T-helper 1 cell treated with Interleukin-12 subunit alpha and Interleukin-12 subunit beta and Interleukin-4 antibody, amounts not matched to agents 30 ng/mL and 1 ng/mL, for 36 hours (primary cell): Measurements from ENCODE around the gene SMAD5. TPM values are rescaled to one million over a fixed set of nuclear protein-coding genes. Genes with fewer than 3 reads are reported as not detected.

Source experiments
- intact Hi-C: fragments of 100-400 bp; cut with micrococcal nuclease; formaldehyde crosslinking; loops from one replicate; pipeline ENCODE4 v1.15.1; 2024
- total RNA-seq: library from RNA; stranded (reverse); gene quantifications from 2 replicates; pipeline ENCODE4 v1.2.3, GENCODE V29; 2022

SMAD5 gene
- total RNA-seq, 1 donor from 2014 or later, result 18.6 TPM

DNA sequence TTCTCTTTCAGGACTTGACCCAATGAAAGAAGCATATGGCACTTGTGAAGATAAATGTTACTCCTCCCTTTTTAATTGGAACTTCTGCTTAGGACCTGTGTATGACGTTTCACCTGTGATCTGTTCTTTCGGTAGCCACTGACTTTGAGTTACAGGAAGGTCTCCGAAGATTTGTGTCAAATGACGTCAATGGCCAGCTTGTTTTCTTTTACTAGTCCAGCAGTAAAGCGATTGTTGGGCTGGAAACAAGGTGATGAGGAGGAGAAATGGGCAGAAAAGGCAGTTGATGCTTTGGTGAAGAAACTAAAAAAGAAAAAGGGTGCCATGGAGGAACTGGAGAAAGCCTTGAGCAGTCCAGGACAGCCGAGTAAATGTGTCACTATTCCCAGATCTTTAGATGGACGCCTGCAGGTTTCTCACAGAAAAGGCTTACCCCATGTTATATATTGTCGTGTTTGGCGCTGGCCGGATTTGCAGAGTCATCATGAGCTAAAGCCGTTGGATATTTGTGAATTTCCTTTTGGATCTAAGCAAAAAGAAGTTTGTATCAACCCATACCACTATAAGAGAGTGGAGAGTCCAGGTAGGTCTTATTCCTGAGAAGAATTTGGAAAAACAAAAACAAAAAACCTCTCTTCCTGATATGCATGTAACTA lies 21.1 kb downstream of the SMAD5 start:
- intact Hi-C loops, result no loop called here

DNA sequence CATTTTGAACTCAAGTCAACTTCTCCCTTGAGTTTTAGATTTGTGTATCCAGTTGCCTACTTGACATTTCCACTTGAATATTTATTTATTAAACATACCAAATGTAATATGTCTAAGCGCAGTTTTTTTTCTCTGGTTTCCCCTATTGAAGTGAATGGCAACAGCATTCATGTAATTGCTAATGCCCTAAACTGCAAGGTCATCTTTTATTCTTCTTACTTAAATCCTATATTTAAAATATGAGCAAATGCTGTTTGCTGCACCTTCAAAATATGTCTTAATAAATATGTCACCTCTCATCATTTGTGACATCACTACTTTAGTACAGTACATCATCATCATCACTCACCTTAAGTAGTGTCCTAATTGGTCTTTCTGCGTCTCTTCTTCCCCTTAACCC lies 22.4 kb downstream of the SMAD5 start:
- intact Hi-C loops, result no loop called here

DNA sequence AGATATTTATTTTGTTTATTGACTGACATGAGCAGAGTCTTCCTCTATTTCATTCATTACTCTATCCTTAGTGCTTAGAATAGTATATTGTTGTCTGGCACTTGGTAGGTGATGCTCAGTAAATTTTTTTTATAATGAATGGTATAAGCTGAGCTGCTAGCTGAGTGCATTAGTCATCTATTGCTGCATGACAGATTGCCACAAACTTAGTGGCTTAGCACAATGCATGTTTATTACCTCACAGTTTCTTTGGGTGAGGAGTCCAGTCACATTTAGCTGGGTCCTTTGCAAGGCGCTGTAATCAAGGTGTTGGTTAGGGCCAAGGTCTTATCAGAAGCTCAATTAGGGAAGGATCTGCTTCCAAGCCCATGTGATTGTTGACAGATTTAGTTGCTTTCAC lies 23.1 kb downstream of the SMAD5 start:
- intact Hi-C loops, result no loop called here

DNA sequence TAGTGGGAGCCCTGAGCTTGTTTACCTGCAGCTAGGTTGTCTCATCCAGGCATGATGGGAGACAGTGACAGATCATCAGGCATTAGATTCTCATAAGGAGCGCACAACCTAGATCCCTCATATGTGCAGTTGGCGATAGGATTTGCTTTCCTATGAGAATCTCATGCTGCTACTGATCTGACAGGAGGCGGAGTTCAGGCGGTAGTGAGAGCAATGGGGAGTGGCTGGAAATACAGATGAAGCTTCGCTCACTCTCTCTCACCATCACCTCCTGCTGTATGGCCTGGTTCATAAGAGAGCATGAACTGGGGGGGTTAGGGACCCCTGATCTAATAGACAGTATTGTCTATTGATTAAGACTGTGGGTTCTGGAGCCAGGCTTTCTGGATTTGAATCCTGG lies 24.9 kb downstream of the SMAD5 start:
- intact Hi-C loops, result no loop called here

DNA sequence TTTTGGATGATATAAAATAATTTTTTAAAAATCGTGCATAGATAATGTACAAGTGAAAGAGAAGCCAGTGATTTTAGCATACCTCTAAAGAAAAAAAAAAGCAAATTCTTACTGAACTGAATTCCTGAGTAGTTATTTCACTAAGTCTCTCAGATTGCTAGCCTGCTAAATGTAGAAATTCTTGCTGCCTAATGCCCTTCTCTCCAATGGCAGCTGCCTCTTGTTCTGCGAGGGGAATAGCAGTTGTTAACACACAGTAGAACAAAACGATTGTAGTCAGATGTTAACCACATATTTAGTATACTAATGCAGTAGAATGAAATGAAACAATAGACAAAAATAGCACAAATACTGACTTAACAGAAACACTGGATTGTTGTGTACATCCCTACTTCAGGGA lies 26.8 kb downstream of the SMAD5 start:
- intact Hi-C loops, result no loop called here

DNA sequence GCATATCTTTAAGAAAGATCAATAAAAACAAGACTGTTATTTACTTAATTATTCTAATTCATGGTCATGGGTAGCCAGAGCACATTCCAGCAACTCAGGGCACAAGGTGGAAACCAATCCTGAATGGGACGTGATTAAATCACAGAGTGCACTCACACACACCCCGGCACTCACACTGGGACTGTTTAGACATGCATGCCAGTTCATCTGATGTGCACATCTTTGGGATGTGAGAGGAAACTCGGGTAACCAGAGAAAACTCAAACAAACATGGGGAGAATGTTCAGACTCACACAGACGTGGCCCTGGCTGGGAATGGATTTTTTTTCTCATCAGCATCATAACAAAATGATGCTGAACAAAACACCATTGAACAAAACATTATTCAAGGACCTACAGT lies 29.4 kb downstream of the SMAD5 start:
- intact Hi-C loops, result no loop called here

DNA sequence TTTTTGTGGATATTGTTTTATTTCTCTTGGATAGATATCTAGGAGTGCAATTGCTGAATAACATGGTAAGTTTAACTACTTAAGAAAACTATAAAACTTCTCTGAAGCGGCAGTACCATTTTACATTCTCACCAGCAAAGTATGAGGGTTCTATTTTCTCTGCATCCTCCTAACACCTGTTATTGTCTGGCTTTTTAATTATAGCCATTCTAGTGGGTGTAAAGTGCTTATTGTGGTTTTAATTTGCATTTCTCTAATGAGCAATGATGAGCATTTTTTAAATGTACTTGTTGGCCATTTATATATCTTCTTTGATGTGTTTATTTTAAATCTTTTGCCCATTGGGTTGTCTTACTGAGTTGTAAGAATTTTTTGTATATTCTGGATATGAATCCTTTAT lies 31.6 kb downstream of the SMAD5 start:
- intact Hi-C loops, result no loop called here

DNA sequence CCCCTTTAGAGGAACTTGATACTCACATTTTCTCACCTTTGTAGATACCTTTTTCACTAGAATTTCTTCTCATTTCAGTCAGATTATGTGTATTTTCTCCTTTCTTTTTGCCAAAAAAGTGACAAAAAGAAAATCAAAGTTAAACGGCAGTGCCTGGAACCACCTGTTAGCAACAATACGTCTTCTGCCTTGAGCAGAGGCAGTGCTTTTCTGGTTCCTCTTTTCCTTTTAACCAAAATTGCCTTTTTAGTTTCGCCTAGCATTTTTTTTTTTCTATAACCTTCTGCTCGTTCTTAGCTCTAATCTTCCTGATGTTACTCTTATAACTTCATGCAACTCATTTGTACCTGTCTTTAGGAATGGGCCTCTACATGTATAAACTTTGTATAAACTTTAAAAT lies 34.3 kb downstream of the SMAD5 start:
- intact Hi-C loops, result no loop called here

DNA sequence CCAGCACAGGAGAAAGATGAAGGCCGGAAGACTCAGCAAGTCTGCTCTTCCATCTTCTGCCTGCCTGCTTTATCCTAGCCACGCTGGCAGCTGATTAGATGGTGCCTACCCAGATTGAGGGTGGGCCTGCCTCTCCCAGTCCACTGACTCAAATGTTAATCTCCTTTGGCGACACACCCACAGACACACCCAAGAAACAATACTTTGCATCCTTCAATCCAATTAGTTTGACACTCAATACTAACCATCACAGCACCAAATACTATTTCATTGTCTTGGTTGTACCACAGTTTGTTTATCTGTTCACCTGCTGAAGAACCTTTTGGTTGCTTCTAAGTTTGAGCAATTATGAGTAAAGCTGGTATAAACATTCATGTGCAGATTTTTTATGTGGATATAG lies 36.6 kb downstream of the SMAD5 start:
- intact Hi-C loops, result no loop called here

DNA sequence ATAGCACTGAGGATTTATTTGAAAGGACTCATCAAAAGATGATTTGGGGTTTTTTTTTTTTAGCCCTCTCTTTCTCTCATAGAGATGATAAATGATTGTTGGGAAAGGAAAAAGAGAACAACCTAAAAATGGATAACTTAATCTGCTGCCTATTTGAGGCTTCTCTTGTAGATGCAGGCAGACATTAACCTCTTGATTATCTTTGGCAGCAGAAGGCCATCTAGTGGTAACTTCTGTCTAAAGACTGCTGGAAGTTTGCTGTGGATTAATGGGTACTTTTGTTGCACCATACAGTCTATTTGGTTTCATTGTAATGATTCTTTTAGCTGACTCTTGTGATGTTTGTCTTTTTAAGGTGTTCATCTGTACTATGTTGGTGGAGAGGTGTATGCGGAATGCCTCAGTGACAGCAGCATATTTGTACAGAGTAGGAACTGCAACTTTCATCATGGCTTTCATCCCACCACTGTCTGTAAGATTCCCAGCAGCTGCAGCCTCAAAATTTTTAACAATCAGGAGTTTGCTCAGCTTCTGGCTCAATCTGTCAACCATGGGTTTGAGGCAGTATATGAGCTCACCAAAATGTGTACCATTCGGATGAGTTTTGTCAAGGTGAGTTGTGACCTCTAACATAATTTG lies 41.5 kb downstream of the SMAD5 start:
- intact Hi-C loops, result loop anchor here (1.0 kb wide), 4 partner anchors 94 to 287 kb away; no protein-coding TSS in a partner anchor

DNA sequence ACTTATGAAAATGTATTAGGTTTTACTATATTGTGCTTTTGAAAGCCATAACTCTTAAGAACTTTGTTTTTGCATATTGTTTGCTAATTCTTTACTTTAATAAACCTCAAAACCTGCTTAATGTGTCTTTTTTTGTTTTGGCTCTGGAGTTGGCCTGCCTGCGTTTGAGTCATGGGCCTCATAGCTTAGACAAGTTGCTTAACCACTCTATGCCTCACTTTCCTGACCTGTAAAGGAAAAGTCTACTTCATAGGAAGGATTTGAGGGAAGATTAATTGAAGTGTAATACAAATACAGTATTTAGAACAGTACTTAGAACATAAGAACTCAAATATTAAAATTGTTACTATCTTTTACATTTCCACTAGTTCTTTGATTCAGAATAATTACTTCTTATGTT lies 50.0 kb downstream of the SMAD5 start:
- intact Hi-C loops, result no loop called here

DNA sequence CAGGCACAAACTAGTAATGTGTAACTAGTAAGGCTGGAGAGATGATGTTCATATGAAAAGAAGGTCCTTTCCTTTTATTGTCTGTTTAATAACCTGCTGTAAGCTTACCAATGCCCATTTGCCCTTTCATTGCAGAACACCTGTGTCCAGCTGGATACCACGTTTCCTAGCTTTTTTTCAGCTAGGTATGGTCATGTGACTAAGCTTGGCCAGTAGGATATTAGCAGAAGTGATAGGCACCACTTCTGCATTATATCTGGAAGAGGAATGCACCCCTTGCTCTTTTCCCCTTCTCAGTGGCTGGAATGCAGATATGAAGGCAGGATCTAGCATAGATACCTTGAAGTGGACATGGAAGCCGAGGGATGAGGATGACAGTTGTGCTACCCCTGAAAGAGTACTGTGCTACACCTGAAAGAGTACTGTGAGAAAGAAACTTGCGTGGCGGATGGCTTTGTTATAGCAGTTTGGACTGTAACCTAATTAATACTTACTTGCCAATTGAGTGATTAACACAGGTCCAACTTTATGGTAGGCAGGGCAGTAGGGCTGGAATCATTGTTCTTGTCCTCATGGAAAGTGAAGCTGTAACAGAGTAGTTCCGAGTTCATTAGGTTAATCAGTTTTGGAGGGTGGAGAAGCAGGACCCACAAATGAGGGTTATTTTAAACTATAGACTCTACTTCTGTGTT lies 53.5 kb downstream of the SMAD5 start:
- intact Hi-C loops, result no loop called here

DNA sequence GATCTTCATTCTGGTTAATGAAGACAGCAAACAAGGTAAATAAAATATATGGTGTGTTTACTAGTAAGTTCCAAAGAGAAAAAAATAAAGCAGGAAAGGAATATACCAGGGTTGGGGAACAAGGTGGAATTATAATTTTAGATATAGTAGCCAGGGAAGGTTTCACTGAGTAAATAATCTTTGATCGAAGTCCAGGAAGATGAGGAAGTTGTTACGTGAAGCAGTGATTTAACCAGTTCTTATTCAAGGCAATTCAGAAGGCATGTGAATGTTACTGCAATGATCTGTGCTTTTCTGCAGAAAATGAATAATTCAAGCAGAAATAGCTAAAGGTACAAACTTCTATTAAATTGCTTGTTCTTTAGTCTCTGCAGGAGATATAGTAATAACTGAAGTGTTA lies 54.2 kb downstream of the SMAD5 start:
- intact Hi-C loops, result no loop called here

DNA sequence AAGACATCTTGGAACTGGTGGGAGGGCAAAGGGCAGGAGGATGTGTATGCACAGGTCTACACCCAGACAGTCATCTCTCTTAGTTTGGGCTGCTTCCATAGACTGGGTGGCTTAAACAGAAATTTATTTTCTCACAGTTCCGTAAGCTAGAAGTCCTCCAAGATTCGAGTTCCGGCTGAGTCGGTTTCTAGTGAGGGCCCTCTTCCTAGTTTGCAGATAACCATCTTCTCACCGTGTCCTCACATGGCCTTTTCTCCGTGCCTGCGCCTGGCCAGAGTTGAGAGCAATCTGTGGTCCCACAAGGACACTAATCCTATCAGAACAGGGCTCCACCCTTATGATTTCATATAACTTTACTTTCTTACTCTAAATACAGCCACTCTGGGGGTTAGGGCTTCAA lies 56.2 kb downstream of the SMAD5 start:
- intact Hi-C loops, result no loop called here

DNA sequence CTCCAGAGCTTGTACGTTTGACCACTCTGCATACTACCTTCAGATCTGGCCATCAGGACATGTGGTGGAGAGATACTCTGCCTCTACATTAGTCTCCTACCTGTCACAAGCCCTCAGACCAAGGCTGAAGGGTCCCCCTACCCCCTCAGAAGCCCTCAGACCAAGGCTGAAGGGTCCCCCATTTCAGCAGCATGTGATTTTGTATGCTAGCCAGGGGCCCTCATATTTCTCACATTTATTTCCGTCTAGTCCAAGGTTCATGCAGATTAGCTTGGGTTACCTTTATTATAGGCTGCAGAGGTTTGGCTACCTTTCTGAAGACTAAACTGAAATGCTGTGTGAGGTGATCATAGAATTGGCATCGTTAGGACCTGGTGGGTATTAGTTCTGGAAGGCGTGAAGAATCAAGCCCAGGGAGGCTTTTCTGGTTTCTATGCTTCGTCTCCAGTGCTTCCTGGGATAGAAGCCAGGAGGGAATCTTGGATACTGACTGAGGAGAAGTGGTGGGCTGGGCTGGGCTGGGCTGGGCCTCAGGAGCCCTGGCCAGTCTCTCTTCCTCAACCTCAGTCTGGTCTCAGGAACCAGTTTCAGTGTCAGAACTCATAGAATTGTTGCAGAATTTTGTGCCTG lies 57.6 kb downstream of the SMAD5 start:
- intact Hi-C loops, result no loop called here

DNA sequence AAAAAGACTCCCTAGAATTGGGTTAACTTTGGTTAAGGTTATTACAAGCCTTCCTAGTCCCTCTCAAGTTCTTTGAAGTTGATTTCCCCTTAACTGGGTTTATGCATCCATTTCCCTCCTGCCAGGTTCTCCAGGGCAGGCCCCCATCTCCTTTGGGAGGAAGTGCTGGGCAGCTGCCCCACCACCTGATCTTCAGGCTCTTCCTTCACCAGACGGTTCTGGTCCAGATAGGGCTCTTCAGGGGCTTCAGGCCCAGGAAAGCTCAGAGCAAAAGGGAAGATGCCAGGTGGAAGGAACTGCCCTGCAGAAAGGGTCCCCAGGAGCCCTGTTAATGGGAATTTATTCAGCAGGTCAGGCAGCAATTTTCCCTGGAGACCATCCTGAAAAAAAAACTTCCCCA lies 58.3 kb downstream of the SMAD5 start:
- intact Hi-C loops, result no loop called here

DNA sequence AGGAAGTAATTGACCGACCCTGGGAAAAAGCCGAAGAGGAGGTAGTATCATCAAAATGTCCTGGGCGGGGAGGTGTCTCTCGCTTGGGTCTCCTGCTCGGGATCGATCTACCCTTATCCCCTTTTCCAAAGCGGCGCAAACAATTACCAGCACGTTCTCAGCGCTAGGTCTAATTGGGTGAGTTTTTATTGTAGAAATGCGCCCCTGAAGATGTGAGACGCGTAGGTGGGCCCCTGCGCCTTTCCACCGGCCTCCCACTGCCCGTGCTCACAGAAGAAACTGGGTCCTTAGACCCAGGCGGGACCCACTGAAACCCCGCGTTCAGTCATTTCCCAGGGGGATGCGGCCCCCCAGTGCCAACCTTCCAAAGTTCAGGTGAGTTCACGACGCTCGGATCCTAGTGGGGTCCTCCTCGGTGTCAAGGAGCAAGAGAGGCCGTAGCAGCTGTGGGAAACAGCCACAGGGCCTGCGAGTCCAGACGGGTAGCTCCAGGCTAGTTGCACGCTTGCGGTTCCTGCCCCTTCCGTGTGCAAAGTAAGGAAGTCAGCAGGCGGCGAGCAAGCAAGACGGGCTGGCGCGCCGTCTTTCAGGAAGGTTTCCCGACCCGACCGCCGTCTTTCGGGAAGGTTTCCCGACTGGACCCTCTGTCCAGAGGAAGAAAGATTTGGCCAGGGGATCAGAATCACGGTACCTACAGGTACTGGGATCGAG lies 58.8 kb downstream of the SMAD5 start:
- intact Hi-C loops, result no loop called here

DNA sequence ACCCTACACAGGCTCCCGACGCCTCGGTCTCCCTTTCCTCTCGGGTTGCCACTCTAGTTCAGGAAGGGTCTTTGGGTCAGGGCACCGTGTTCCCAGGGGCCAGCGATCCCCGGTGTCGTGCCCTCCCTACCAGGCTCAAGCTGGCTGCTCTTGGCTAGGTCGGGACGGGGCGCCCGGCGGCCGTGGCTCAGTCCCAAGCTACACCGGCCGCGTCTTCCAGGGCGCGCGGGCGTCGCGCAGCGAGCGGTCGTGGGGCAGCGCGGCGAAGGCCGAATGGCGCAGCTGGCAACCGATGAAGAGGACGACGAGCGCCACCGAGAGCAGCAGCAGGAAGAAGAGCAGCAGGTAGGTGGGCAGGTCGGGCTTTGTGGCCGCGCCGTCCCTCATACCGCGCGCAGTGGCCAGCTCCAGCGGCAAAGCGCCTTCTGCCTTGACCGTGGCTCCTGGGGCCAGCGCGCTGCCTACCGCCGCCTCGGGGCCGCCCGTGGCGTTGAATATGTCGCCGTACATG lies 59.4 kb downstream of the SMAD5 start:
- intact Hi-C loops, result no loop called here

DNA sequence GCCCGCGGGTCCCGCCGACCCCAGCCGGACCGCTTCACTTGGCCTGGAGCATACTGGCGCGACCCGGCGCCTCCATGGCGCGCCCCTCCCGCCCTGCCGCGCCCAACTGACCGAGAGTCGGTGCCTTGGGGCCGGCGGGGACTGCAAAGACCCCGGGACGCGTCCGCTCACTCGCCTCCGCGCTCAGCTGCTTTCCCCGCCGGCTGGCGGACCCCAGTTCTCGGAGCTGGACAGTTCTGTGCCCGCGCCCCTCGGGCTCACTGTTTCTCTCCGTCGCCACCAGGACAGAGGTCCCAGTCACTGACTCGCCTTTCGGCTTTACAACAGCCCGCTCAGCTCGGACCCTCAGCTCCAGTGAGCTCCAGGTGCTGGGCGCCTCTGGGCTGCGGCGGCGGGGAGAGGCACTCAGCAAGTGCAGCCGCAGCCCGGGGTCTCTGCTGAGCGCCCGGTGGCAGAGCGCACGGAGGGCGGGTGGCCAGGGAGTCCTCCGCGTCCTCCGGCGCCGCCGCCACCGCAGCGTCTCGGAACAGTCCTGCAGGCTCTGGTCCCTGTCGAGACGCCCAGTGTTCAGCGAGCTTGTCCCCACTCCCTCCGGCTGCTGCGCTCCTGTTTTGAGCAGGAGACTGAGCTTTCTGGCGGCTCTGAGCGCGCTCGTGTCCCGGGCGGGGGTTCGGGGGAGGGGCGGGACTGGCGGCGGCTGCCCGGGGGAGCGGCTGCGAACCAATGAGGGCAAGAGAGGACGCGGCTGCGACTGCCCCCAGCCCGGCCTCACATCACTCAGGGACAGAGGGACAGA lies 60.1 kb downstream of the SMAD5 start, which contains the start of gene SMIM32:
Gene SMIM32, minus strand, starts transcription at position 637 of the 796 bp plus-strand sequence. CDS start 638 bp downstream, outside the sequence.
- intact Hi-C loops, result no loop called here

DNA sequence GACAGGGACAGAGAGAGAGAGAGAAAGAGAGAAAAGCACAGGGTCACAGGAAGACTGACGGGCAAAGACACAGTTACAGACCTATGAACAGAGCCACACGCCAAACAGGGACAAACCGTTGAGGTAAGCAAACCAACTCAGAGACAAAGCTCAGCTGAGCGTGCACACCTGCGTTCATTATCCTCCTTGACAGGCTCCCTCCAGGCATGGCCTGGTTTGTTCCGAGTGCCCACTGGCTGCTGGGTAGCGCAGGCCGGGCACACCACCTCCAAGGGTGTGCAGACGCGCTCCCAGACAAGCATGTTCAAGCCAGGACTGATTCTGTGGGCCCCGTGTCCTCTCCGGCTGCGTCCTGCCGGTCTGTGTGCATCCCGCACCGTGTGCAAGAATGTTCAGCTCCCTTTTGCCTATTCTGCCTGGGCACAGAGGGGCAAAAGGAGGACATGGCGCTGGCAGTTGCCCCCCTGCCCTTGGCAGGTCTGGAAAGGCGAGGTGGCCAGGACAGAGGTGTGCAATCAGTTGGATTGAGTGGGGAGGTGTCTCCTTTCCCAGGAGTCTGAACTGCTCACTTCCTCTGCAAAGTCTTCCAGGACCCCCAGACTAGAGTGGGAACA lies 60.8 kb downstream of the SMAD5 start:
- intact Hi-C loops, result no loop called here
